HG03432 (cell line): ENCODE results near the gene NKX1-1.

ENCODE experiments used
- ATAC-seq: cut with Tn5 transposase; IDR thresholded peaks from one replicate; pipeline ENCODE4 v1.9.1; 2021; ENCODE audit warnings: mild to moderate bottlenecking, moderate library complexity; ENCODE audit not compliant: unreplicated experiment

Gene NKX1-1

DNA sequence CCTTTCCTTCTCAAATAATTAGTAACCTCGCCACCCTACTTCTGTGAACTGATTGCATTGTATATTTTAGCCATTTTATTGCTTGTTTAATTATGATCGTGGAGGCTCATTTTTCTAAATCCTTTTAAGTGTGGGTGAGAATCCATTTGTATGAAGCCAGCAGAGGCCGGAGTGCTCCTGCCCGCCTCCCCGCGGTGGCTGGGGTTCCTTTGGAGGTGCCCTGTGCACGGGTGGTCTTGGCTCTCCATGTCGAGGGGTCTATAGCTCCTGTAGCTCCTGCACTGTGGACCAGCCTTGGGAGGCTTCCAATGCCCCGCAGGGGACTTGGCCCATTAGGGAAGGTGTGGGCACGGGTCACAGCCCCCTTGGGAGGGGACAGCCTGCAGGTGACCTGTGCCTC lies 44.2 kb downstream of the NKX1-1 start:
- no peak for ATAC-seq

DNA sequence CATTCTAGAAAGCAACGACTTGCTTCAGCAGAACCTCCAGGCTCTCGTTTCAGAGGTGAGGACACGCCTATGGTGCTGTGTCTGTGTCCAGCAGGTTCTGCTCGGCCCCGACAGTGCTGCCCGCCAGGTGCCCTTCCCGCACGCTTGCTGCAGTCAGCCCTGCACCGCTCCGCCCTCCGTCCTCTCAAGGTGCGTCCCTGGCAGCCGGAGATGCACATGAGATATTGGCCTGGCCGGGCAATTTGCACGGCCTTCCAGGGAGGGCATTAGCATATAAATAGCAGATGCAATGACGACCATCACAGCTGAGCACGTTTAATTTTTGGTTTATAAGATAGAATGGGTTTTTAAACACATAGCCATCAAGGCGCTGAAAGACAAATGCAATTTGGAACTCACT lies 44.8 kb downstream of the NKX1-1 start:
- ATAC-seq: no peak

GRCh38 chr4:1360423-1361283 lies 45.6 kb downstream of the NKX1-1 start:
- no peak for ATAC-seq

GRCh38 chr4:1359976-1360375 lies 46.3 kb downstream of the NKX1-1 start:
- ATAC-seq: no peak

DNA sequence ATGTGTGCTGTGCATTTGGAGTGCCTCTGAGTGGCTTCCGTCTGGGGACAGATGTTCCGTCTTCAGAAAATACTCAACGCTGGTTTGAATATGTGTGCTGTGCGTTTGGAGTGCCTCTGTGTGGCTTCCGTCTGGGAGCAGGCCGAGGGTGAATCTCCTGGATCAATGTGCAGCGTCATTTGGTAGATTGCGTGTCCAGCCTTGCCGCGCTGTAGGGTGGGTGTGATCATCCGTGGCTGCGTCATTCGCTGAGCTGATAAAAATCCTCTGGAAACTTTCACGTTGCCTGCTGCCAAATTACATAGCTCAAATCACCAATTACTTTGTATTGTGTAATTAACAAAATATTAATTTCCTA lies 47.1 kb downstream of the NKX1-1 start:
- ATAC-seq: no peak

DNA sequence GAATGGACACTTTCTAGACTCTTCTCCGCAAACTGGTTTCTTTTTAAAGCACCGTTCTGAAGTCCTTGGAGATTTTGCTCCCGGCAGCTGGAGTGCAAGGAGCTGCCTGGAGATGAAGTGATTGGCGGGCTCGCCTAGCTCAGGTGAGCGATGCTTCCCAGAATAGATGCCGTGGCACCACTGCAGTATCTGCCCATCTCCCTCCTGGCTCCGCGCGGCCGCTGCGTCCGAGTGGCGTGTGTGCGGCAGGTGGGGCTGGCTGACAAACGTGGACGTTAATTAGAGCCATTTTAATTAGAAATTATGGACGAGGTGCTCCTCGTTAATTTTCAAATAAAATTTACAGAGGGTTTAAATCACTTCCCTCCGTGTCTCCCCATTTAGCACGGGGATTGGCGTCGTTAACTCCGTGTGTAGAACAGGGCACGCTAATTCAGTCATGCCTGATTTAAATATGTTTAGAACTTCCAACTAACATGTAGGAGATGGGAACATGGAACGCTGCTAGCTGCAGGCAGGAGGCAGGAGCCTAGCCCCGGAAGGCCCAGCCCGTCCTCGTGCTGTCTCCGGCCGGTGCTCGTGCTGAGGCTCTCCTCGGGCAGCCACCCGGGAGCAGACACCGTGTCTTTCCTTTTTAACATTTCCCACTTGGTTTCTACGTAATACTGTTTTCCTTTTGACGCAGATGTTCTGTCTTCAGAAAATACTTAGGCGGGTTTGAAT lies 47.7 kb downstream of the NKX1-1 start:
- no peak for ATAC-seq

DNA sequence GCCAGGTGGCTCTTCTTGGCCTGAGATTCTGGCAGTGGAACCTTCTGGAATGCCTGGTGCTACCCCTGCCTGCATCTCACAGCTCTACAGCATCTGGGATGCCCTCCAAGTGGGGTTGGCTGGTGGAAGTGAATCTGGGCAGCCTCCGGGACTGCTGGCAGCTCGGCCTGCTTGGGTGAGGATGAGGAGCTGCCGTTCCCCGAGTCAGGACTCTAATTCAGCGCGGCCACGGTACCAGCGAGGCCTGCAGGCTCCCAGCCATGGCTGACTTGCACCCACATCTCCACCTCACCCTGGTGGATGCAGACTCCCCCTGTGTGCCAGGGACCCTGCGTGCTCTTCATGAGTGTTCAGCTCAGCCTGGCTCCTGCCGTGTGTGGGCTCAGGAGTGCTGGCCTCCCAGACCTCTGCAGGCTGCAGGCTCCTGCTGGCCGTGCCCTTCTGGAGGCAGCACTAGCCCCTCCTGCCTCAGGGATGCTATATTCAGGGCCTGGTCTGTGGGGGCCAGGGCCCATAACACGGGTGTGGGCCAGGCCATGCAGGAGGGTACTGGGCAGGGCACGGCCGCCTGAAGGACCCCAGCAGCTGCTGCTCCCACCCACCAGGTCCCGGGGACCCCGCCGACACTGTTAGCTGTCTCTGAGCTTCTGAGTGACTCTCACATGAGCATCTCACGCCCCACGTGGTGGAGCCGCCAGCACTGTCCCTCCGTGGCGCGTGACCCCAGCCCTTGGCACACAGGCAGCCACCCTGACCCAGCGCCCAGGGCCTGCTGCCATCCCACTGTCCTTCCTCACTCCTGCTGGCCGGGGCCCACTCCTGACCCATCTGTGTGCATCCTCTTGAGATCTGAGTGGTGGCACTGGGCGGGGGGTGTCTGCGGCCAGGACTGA lies 48.6 kb downstream of the NKX1-1 start:
- no peak for ATAC-seq

DNA sequence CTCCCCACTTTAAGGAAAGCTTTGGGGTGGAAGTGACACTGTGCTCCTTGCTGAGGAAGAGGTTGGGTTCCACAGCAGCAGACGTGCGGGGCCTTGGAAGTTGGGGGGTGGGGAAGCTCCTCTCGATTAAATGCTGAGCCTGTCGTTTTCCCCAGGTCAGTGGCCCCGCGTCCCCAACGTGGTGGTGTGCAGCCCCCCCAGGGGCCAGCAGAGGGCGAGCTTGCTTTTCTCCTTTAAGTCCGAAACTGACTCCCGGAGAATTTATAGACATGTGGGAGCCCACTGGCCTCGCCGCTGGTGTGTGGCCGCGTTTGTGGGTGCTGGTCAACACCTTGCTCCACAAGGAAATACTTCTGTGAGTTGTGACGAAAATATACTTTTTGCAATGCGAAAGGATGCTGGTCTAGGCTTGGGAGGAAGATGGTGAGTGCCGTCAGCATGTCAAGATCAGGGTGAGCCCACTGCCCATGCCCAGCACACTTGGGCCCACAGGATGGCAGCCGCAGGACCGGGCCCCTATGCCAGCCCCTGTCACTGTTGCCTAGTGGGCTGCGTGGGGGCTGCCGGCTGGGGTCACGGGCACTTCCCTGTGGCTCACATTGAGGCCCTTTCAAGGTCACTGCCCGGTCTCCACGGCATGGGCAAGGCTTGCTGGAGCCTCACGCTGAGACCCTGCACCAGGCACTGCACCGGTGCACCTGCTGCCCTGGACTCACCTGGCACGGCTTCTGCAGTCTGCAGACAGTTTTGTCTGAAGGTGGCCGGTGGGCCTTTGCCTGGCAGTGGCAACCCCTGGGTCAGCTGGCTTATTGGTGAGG lies 49.9 kb downstream of the NKX1-1 start:
- no peak for ATAC-seq

DNA sequence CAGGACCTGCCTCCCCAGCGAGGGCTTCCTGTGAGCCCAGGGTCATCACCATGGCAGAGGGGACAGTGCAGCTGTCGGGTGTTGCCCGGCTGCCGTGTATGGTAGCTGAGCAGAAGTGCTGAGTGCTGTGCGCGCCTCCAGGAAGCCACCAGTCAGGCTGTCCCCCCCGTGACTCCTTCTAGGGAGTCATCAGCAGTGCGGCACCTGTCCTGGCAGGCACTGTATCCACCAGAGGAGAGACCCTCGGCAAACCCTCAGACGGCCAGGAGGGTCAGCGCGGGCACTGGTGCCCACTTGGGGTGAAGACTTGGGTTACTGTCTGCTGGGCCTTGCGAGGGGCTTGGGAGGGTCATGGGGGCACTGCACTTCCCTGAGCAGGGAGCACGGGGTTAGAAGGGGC lies 50.9 kb downstream of the NKX1-1 start:
- no peak for ATAC-seq

DNA sequence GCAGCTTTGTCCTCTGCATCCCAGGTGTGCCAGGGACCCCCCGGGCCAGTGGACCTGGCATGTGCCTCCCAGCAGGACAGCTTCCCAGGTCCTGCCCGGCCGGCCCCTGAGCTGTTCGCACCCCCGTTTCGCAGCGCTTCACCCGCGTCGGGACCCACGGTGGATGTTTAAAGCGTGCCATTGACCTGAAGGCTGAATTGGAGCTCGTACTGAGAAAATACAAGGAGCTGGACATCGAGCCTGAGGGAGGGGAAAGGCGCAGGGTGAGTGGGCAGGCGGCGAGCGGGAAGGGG lies 51.3 kb downstream of the NKX1-1 start:
- ATAC-seq: no peak

DNA sequence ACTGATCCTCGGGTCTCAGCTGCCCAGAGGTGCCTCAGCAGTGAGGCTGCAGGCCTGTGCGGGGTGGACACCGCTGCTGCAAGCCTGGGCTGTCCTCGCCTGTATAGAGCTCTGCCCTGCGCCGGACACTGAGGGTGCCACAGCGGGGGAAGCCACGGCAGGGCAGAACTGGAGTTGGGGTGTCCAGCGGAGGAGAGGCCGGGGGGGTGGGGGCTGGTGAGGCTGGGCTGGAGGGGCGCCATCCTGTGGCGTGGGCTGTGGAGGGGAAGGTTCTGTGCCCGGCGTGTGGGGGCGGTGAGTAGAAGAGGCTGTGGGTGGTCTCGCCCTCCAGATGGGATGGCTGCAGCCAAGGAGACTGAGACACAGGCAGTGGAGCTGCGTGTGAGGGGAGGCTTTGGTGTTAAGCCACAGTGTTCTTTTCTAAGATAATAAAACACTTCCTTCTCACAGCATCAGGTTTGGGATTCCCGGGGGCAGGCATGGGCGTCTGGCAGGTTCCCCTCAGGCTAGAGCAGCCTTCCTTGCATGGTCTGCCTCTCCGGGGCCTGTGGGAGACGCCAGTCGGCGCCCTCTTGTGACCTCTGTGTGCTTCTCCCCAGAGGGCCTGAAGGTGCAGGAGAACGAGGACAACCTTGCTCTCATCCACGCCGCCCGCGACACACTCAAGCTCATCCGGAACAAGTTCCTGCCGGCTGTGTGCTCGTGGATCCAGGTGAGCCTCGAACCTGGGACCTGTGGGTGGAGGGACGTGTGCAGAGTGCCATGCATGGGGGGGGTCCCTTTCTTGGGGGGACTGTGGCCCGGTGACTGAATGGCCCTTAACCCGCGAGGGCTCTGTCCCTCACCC lies 51.9 kb downstream of the NKX1-1 start:
- ATAC-seq: no peak

- ATAC-seq: no peak
Measured at GRCh38 chr4:1353186-1354055, 52.8 kb downstream of the NKX1-1 start.
